ENCODE results near the gene CUL5.
"Not testable (repeated sequence)": the region's sequence is repeated elsewhere in the genome, so short reads cannot be mapped to it uniquely, and the experiment has no call there.

Gene CUL5

GRCh38 chr11:108125096-108125495, 116.4 kb downstream of the CUL5 start:
- no peak overlapping the region for H3K4me3 ChIP-seq (ENCODE audit: low read depth, low read length)
- no peak for DNase-seq (ENCODE audit: low read depth)
- TF ChIP-seq CTCF (conservative IDR thresholded peaks at IDR 0.05; ENCODE audit: low read depth, low read length): no peak

- TF ChIP-seq CTCF (conservative IDR thresholded peaks at IDR 0.05; ENCODE audit: low read depth, low read length): no peak
- H3K4me3 ChIP-seq (ENCODE audit: low read depth, low read length): no peak overlapping the region
- no peak for DNase-seq (ENCODE audit: low read depth)
These were observed 120.1 kb downstream of the CUL5 start for GRCh38 chr11:108128772-108129171.

- TF ChIP-seq CTCF (conservative IDR thresholded peaks at IDR 0.05; ENCODE audit: low read depth, low read length): no peak
- no peak for DNase-seq (ENCODE audit: low read depth)
- no peak overlapping the region for H3K4me3 ChIP-seq (ENCODE audit: low read depth, low read length)
These were observed 123.3 kb downstream of the CUL5 start for GRCh38 chr11:108131993-108132392.

- H3K4me3 ChIP-seq (ENCODE audit: low read depth, low read length): not testable (repeated sequence)
These were observed 124.4 kb downstream of the CUL5 start for GRCh38 chr11:108132993-108133538.

GRCh38 chr11:108135845-108136544, 127.3 kb downstream of the CUL5 start:
- peak; percentile 55 for DNase-seq (ENCODE audit: low read depth)
- peak; percentile 32 for TF ChIP-seq CTCF (conservative IDR thresholded peaks at IDR 0.05; ENCODE audit: low read depth, low read length)
- no peak overlapping the region for H3K4me3 ChIP-seq (ENCODE audit: low read depth, low read length)

More at GRCh38 chr11:108132993-108133538, 124.4 kb downstream of the CUL5 start:
- DNase-seq (ENCODE audit: low read depth): not testable (repeated sequence)

- TF ChIP-seq CTCF (conservative IDR thresholded peaks at IDR 0.05; ENCODE audit: low read depth, low read length): no peak
- no peak overlapping the region for H3K4me3 ChIP-seq (ENCODE audit: low read depth, low read length)
- DNase-seq (ENCODE audit: low read depth): no peak
These were observed 128.5 kb downstream of the CUL5 start for GRCh38 chr11:108137212-108137611.

- TF ChIP-seq CTCF (conservative IDR thresholded peaks at IDR 0.05; ENCODE audit: low read depth, low read length): no peak
- no peak for DNase-seq (ENCODE audit: low read depth)
These were observed 133.6 kb downstream of the CUL5 start for GRCh38 chr11:108142304-108142703.

More at GRCh38 chr11:108142304-108142703, 133.6 kb downstream of the CUL5 start:
- no peak overlapping the region for H3K4me3 ChIP-seq (ENCODE audit: low read depth, low read length)

All from choroid plexus epithelial cell (primary cell).